ENCODE data around the gene STK32A. TPM values are rescaled to one million over a fixed set of nuclear protein-coding genes. Genes with fewer than 3 reads are reported as not detected.
"Not testable (repeated sequence)": the region's sequence is repeated elsewhere in the genome, so short reads cannot be mapped to it uniquely, and the experiment has no call there.

STK32A gene
- total RNA-seq, 2 donors from 2014 or later: not detected

DNA sequence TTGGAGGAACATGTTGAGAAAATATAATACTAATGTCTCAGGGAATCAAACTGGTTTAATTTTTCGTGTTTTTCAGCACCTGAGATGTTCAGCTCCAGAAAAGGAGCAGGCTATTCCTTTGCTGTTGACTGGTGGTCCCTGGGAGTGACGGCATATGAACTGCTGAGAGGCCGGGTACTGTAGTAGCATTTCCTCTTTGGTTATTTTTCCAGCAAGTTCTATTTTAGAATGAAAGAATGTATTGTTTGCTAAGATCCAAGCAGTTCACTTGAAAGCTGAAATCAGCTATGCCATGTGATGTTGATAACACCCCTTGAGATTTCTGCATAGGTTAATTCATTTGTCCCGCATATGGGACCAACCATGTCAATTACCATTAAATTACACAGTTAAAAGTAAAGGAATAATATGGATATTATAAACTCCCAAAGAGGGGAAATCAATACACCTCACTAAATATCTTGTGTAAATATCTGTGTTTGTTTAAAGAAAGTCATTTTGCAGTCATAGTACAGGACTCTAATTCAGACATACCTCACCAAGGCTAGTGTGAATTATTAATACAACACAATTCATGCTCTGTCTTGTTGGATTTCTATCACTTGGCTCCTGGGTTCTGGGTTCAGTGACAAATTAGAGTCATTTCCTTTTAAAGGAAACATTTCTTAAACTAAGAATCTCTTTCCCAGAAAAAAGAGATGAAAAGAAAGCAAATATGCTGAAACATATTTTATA lies 126.8 kb downstream of the STK32A start:
- ATAC-seq: no peak
- Mint-ChIP-seq H3K9me3 (peaks cover 4 to 9% of the 10 kb centered on the region in 2 donors), H3K36me3 (no peaks in the 10 kb centered on the region)

DNA sequence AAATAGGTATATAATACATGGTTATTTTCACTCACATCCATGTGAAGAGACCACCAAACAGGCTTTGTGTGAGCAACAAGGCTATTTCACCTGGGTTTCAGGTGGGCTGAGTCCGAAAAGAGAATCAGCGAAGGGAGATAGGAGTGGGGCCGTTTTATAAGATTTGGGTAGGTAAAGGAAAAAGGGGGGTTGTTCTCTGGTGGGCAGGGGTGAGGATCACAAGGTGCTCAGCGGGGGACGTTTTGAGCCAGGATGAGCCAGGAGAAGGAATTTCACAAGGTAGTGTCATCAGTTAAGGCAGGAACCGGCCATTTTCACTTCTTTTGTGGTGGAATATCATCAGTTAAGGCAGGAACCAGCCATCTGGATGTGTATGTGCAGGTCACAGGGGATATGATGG lies 132.6 kb downstream of the STK32A start:
- H3K36me3 Mint-ChIP-seq; DNase-seq (ENCODE audit: low spot score in 2 of 2); H3K27ac Mint-ChIP-seq; ATAC-seq; H3K9me3 Mint-ChIP-seq: not testable (repeated sequence)

More for the DNA sequence above, 126.8 kb downstream of the STK32A start:
- no peak for DNase-seq (ENCODE audit: low spot score in 2 of 2)
- H3K27ac Mint-ChIP-seq: no peak overlapping the region

DNA sequence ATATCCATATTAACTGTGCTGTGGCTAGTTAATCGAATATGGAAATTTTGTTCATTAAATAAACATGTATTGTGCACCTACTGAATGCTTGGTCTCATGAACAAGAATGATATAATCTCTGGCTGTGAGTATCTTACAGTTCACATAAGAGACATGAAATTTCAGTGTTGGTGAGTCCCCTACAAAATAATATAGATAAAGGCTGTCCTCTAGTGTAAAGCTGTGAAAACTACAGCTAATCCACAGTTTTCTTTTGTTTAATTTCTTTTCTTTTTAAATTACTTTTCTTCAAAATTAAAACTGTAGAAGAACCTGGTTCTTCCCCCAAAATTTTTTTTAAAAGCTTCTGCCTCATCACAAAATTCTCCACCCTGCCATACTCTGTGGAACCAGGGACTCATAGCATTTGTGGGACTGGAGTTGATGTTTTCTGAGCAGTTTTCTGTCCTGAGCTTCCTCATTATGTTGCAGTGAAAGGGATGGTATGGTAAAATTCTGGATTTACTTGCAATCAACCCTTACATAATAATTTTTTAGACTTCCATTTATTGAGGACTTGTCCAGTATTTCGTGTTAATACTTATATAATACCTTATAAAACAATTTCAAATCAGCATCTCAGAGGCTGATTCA lies 135.0 kb downstream of the STK32A start:
- Mint-ChIP-seq H3K36me3 (no peaks in the 10 kb centered on the region), H3K27ac (no peak overlapping the region), H3K9me3 (peaks cover 4 to 5% of the 10 kb centered on the region in 2 donors)
- ATAC-seq (no peak), DNase-seq (ENCODE audit: low spot score in 2 of 2) (no peak)

DNA sequence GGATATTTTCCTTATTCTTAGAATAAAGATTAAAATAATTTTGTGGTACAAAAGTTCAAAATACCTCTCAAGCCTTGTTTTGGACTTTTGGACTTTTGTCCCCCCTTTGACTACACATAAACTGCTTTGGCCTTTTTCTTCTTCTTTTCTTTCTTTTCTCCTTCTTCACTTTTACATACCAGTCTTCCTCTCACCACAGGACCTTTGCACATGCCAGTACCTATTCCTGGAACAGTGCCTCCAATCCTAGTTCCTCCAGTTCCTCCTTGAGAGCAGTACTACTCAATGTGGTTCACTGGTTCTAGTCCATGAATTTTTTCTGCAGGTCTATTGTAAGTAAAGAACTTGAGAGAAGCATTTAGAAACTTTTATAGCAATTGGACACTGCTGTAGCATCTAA lies 136.5 kb downstream of the STK32A start:
- ATAC-seq: no peak
- Mint-ChIP-seq H3K36me3 (no peaks in the 10 kb centered on the region), H3K27ac (no peak overlapping the region), H3K9me3 (peaks cover 0 to 4% of the 10 kb centered on the region in 2 donors)
- DNase-seq (ENCODE audit: low spot score in 2 of 2): no peak

DNA sequence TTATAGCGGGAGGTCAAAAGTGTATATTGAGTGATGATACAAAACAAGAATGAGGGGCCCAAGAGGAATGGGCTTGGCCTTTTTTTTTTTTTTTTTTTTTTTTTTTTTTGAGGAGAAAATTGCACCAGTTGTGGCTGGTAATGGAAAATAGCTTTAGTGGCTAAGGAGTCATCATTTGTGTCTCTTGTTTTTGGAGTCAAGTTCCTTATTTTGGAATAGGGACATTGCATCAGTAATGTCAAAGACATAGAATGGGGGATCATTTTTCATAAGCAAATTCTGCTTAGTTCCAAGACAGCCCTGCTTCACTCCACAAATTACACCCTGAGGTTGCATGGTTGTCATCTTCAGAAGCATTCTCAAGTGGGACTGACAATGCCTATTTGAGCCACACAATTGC lies 137.4 kb downstream of the STK32A start:
- no peaks in the 10 kb centered on the region for H3K36me3 Mint-ChIP-seq
- H3K9me3 Mint-ChIP-seq: peaks cover 0 to 4% of the 10 kb centered on the region in 2 donors
- no peak for DNase-seq (ENCODE audit: low spot score in 2 of 2)
- no peak for ATAC-seq
- no peak overlapping the region for H3K27ac Mint-ChIP-seq

DNA sequence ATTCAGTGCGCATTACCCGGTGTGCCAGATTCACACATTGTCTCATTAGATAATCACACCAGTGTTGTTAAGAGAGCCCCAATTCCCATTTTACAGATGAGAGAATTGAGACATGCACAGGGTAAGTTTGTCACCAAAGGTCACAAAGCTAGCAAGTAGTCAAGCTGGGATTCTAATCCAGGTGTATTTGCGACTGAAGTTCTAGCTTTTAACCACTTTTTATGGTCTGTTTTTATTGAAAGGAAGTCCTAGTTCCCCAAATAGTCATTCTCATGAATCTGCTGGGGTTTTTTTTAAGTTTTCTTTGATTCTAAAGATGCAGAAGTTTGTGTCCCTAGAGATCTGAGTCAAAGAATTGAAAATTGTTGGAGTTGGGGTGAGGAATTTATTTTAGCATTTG lies 138.5 kb downstream of the STK32A start:
- DNase-seq (ENCODE audit: low spot score in 2 of 2): no peak
- ATAC-seq: no peak
- H3K9me3 Mint-ChIP-seq: peaks cover 0 to 4% of the 10 kb centered on the region in 2 donors

DNA sequence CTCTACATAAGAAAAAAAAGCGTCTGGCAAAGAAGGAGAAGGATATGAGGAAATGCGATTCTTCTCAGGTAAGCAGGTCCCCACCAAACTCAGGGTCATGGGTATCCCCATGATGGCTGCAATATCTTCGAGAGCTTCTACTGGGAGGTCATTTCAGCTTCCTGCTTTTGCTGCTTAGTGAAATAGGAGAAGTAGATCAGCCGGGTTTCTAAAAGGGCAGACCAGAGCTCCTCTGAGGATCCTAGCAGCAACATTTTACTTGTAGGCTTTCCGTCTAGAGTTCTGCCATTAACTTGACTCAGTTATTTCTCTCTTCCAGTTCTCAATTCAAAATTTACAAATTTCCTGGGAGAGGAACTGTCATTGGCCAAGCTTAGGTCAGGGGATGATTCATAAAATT lies 140.3 kb downstream of the STK32A start:
- ATAC-seq: no peak

More for the DNA sequence above, 138.5 kb downstream of the STK32A start:
- H3K27ac Mint-ChIP-seq: no peak overlapping the region
- no peaks in the 10 kb centered on the region for H3K36me3 Mint-ChIP-seq

DNA sequence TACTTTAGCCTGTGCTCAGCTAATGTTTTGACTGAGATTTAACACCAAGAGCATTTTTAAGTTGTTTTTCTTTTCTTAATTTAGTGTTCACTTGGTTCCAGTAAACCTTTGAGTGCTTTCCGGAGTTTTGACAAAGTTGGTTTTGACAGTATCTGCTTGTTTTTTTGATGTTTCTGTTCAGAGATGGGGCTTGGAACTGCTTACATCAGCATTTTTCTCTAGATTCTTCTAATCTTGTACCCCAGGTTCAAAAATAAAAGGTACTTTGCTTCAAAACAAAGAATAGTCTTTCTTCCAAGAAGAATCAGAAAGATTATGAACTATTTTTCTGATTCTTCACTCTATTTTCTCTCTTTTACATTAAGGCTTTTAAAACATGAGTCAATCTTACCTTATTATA lies 142.9 kb downstream of the STK32A start:
- Mint-ChIP-seq H3K27ac (no peak overlapping the region), H3K9me3 (peaks cover 0 to 7% of the 10 kb centered on the region in 2 donors), H3K36me3 (peaks cover 0 to 8% of the 10 kb centered on the region in 2 donors)
- ATAC-seq (no peak), DNase-seq (ENCODE audit: low spot score in 2 of 2) (no peak)

More for the DNA sequence above, 140.3 kb downstream of the STK32A start:
- Mint-ChIP-seq H3K36me3 (peaks cover 0 to 8% of the 10 kb centered on the region in 2 donors), H3K9me3 (peaks cover 4 to 7% of the 10 kb centered on the region in 2 donors), H3K27ac (no peak overlapping the region)
- no peak for DNase-seq (ENCODE audit: low spot score in 2 of 2)

DNA sequence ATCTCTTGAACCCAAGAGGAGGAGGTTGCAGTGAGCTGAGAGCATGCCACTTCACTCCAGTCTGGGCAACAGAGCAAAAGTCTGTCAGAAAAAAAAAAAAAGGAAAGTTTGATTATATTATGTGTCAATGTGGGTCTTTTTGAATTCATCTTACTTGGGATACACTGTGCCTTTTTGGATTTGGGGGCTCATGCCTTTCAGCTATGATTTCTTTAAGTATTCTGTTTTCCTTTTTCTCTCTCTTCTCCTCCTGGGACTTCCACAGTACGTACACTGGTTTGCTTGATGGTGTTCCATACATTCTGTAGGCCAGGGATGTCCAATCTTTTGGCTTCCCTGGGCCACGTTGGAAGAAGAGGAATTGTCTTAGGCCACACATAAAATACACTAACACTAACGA lies 146.7 kb downstream of the STK32A start:
- Mint-ChIP-seq H3K36me3 (peaks cover 0 to 8% of the 10 kb centered on the region in 2 donors), H3K9me3 (peaks cover 0 to 7% of the 10 kb centered on the region in 2 donors), H3K27ac (no peak overlapping the region)
- no peak for ATAC-seq
- no peak for DNase-seq (ENCODE audit: low spot score in 2 of 2)

DNA sequence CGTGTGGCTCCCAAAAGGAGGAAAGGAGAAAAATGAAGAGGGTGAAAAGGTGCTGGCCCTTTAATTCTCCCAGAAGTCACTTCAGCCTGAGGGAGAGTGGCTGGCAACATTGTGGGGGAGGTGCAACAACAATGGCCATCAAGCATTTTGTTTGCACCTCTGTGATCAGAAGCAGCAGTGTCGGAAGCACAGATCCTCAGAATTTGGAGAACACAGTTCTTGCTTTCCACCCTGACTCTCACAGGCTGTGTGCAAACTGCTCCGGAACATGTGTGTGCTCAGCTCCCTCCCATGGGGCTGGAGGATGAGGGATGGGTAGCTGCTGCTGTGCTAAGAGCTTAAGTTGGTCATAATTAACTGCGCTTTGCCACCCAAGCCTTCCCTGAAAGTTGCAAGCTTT lies 147.9 kb downstream of the STK32A start:
- peaks cover 0 to 8% of the 10 kb centered on the region in 2 donors for H3K36me3 Mint-ChIP-seq
- H3K27ac Mint-ChIP-seq: no peak overlapping the region
- DNase-seq (ENCODE audit: low spot score in 2 of 2): no peak
- no peak for ATAC-seq
- peaks cover 0 to 7% of the 10 kb centered on the region in 2 donors for H3K9me3 Mint-ChIP-seq

DNA sequence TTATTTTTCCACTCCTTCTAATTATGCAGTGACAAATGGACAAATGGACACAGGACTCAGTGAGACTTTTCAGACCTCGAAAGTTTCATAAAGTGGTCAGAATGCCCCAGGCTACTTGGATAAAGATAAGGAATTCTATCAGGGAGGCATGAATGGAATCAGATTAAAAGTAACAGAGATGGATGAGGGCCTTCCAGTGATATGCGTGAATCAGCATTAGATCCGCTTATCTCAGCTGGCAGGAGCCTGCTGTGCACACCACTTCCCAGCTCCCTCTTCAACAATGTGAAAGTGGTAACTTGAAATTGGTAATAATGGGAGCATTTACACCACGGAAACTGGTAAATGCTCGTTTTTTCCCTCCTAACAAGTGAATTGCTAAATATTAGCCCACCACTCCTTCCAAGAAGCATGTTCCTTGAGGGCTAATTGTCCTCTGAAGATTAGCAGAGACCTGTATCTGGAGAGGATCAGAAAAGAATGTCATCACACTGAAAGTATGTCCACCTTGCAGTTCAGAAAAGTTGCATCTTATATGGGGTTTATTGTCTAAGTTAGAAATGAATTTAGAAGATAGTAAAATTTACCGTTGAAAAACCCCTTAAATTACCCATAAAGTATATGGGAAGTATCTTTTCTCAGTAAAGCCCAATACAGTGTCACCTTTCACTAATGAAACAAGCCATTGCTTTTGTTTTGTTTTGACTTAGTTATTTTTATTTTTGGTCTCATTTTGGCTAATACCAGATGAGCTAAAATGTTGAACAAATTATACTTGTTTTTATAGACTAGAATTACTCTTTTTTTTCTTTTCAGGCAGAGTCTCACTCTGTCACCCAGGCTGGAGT lies 149.7 kb downstream of the STK32A start:
- H3K36me3 Mint-ChIP-seq: peaks cover 0 to 2% of the 10 kb centered on the region in 2 donors
- peaks cover 0 to 3% of the 10 kb centered on the region in 2 donors for H3K9me3 Mint-ChIP-seq
- no peak for DNase-seq (ENCODE audit: low spot score in 2 of 2)
- no peak for ATAC-seq
- H3K27ac Mint-ChIP-seq: no peak overlapping the region

DNA sequence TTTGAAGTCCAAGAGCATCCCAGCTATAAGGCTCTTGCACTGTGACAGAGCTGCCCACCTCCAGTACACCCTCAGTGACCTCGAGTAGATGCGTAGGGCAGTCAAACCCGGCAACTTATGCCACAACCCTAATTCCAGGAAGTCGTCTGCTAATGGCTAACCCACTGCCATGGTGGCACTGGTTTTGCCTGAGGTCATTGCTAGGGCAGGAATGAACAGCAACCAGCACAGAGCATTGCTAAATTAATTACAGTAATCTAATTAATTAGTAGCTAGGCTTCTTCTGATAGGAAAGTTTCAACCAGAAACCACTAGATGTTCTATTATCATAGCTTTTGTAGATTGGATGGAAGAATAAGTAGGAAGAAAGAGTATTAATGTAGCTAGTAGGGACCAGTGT lies 152.3 kb downstream of the STK32A start:
- ATAC-seq (no peak), DNase-seq (ENCODE audit: low spot score in 2 of 2) (no peak)
- no peaks in the 10 kb centered on the region for H3K36me3 Mint-ChIP-seq
- no peaks in the 10 kb centered on the region for H3K9me3 Mint-ChIP-seq
- no peak overlapping the region for H3K27ac Mint-ChIP-seq

DNA sequence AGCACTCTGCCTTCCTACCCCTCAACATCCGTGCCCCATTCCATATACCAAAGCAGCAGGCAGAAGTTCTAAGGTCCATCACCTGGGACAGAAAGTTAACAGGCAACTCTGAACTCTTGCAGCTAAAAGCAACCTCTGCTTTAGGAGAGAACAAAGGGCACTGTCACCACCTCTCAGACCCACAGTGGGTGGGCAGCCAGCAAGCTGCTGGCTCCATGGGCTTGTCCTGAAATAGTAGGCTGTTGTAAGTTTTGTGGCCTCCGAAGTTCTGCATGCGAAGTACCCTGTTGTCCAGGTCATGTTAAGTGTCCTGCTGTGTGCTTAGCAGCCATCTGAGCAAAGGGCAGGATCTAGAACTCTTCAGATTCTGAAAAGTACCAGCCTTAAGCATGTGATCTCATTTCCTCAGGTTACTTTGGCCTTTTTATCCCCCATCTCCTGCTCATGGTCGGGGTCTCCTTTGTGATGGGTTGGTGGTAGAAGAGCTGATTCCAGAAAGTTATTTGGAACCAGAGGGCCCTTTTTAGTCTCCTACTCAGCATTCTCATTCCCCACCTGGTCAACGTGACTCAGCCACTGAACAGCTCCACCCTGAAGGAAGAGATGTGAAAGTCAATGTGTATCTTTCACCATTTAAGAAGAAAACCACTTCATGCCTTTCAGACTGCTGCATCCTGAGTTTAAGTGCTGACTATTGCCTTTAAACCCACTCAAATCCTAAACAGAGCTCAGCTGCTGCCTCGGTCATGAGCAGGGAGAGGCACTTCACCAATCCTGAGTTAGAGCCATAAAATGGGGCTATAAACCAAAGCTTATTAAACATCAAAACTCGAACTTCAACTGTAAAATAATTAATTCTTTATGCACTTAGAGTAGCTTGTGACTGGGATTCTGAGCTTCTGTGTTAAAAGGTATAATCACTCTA lies 153.6 kb downstream of the STK32A start:
- H3K36me3 Mint-ChIP-seq: no peaks in the 10 kb centered on the region
- DNase-seq (ENCODE audit: low spot score in 2 of 2) (no peak), ATAC-seq (no peak)
- H3K9me3 Mint-ChIP-seq: peaks cover 0 to under 1% of the 10 kb centered on the region in 2 donors
- no peak overlapping the region for H3K27ac Mint-ChIP-seq

DNA sequence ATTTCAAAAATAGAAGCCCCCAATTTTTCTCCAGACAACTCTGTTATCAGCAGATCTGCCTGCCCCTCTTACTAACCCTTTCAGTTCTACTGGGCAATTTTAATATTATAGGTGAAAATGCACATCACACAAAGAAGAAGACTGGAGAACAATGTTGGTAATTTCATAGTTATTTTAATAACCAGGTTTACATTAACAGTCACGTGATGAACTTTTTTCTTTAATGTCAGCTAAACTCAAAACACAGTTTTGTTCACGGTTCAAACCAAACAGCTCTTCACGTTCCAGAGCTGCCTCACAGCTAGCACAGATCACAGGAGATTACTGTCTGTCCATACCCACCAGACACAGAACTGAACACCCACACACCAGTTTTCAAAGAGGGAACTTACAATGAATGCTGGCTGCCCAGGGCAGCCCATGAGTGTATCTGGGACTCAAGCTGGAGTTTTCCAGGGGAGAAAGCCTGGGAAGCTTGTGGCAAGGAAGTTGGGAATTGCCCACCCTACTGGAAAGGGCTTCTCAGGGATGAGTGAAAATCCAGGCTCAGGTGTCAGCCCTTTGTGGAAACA lies 155.9 kb downstream of the STK32A start:
- Mint-ChIP-seq H3K9me3 (peaks cover 0 to 4% of the 10 kb centered on the region in 2 donors), H3K27ac (no peak overlapping the region), H3K36me3 (no peaks in the 10 kb centered on the region)
- DNase-seq (ENCODE audit: low spot score in 2 of 2) (no peak), ATAC-seq (no peak)

DNA sequence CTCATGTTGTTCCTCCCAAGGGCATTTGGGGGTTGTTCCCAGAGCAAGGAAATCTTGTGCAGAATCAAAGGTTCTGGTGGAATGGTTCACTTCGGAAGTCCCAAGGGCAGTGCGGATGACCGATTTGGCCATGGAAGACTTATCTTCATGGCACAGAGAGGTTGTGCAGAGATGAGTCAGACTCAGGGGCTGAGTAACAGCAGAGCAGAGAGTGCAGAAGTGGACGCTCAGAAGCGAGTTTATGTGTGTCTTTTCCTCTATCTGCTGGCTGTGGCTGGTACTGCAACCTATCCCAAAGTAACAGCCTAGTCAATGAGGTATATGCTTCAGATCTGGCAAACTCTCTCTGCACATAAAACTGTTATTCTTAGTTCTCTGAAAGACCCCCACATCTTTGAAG lies 157.0 kb downstream of the STK32A start:
- Mint-ChIP-seq H3K27ac (no peak overlapping the region), H3K9me3 (peaks cover 0 to 4% of the 10 kb centered on the region in 2 donors), H3K36me3 (no peaks in the 10 kb centered on the region)
- DNase-seq (ENCODE audit: low spot score in 2 of 2): no peak
- no peak for ATAC-seq
